HFF-Myc (cell line): ENCODE measurements around the gene TNC.

Experiments used
- DNase-seq: peaks from one replicate; pipeline ENCODE4 v3.0.0-alpha.2; 2011; ENCODE audit warnings: low read depth; ENCODE audit errors: extremely low read depth
- H3K4me3 ChIP-seq: replicated peaks from 2 replicates; pipeline ENCODE4 v1.5.1; 2011; ENCODE audit warnings: low read depth, mild to moderate bottlenecking, control low read depth, low read length
- TF ChIP-seq, protein P1 (sequence below): IDR thresholded peaks from 2 replicates; pipeline ENCODE4 v1.5.1; 2012; ENCODE audit warnings: mild to moderate bottlenecking, low read depth, low read length, control low read depth; ENCODE audit errors: missing control alignments

The TNC gene

DNA sequence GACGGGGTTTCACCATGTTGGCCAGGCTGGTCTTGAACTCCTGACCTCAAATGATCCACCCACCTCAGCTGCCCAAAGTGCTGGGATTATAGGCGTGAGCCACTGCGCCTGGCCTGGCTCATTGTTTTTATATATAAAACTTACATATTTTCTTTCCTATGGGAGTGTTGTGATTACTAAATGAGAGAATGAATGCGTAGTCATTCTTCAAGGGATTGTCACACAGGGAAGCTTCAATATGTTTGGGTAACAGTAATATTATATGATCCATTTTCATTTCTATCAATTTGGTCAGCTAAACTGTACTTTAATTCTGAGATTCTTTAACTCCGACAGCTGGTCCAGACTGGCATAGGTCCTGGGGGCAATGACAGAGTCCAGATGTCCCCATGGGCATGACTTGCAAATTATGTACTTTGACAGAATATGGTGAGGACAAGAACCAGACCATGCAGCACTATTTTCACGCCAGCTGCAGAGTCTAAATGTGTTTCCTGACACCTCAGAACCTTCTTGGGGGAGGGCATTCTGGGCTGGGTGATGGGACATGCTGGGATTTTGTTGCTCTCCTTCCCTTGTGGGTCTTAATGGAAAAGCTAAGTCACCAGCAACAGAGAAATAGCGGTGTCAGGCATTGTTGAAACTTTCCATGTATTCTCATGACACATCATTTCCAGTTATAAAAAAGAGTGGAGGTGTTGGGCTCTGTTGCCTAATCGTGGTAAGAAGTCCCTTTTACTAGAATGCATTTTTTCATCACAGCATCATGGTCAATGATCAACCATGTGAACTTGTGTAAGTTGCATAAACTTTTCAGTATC lies 40.9 kb upstream of the TNC start:
- TF ChIP-seq, protein P1, sequence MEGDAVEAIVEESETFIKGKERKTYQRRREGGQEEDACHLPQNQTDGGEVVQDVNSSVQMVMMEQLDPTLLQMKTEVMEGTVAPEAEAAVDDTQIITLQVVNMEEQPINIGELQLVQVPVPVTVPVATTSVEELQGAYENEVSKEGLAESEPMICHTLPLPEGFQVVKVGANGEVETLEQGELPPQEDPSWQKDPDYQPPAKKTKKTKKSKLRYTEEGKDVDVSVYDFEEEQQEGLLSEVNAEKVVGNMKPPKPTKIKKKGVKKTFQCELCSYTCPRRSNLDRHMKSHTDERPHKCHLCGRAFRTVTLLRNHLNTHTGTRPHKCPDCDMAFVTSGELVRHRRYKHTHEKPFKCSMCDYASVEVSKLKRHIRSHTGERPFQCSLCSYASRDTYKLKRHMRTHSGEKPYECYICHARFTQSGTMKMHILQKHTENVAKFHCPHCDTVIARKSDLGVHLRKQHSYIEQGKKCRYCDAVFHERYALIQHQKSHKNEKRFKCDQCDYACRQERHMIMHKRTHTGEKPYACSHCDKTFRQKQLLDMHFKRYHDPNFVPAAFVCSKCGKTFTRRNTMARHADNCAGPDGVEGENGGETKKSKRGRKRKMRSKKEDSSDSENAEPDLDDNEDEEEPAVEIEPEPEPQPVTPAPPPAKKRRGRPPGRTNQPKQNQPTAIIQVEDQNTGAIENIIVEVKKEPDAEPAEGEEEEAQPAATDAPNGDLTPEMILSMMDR: no peak
- no peak for DNase-seq

DNA sequence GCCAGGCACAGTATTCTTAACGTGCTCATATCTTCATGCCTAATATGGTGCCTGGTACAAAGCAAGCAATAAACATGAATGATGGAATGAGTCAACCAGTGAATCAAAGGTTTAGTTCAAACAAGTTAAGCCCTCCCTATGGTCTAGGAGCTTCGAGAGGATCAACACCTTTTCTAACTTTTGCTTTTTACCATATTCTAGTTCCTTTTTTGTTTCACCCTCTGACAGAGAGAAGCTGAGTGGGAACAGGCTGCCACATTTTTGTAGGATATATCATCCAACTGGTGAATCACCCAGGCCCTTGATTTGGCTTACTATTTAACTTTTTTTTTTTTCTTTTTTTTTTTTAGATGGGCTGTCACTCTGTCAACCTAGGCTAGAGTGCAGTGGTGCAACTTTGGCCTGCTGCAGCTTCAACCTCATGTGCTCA lies 39.3 kb upstream of the TNC start:
- DNase-seq: peak; percentile 57

More for the DNA sequence above, 40.9 kb upstream of the TNC start:
- no peak overlapping the region for H3K4me3 ChIP-seq

GRCh38 chr9:115155037-115155436 lies 37.1 kb upstream of the TNC start:
- no peak overlapping the region for H3K4me3 ChIP-seq
- DNase-seq: no peak
- TF ChIP-seq, protein P1: no peak

More for the DNA sequence above, 39.3 kb upstream of the TNC start:
- TF ChIP-seq, protein P1: no peak
- H3K4me3 ChIP-seq: no peak overlapping the region

- TF ChIP-seq, protein P1: no peak
- no peak overlapping the region for H3K4me3 ChIP-seq
- no peak for DNase-seq
Observed at GRCh38 chr9:115154617-115155016, 36.7 kb upstream of the TNC start.

DNA sequence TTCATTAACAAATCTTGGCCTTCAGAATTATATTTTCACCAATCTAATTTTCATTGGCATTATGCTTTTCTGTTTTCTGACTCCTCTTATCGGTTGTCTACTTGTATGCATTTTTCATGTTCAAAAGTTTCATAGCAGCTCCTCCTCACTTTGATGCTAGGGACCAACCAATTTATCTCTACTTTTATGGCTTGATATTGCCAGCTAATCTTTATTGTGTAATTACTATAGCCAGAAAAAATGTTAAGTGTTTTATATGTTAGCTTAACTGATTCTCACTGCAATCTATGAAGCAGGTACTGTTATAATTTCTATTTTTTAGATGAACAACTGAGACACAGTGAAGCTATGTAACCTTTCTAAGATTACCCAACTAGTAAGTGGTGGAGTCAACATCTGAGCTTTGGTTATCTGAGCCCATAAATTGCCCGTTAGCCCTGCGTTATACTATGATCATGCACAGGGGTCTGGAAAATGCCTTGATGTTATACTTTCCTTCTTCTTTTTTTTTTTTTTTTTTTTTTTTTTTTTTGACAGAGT lies 34.4 kb upstream of the TNC start:
- TF ChIP-seq, protein P1: no peak
- no peak for DNase-seq
- H3K4me3 ChIP-seq: no peak overlapping the region

DNA sequence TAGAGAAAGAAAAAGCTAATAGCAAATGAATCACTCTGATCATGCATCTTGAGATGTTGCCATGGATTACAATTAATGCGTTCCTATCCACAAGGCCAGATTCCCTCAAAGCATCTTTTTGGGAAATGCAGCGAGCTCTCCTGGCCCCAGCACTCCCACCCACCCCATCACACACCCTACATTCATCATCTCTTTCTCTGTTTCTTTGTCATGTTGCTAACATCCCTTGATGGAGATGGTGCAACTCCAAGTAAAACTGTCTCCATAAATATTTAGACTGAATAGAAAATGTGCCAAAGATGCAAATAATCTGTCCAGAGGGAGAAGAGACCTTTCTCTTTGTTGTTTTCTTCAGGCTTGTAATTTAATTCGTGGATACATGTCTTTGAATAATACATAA lies 30.8 kb upstream of the TNC start:
- TF ChIP-seq, protein P1: no peak
- DNase-seq: no peak
- H3K4me3 ChIP-seq: no peak overlapping the region
